GM19099 (cell line): ENCODE results near the gene MTMR11.

Experiments
- POLR2A ChIP-seq: IDR thresholded peaks from 3 replicates; pipeline ENCODE4 v1.6.1; 2011; ENCODE audit warnings: low read depth; ENCODE audit not compliant: insufficient read length; ENCODE audit errors: extremely low read depth

The MTMR11 gene

GRCh38 chr1:149940427-149940826, 3.7 kb upstream of the MTMR11 start:
- TF ChIP-seq POLR2A, result no peak

DNA sequence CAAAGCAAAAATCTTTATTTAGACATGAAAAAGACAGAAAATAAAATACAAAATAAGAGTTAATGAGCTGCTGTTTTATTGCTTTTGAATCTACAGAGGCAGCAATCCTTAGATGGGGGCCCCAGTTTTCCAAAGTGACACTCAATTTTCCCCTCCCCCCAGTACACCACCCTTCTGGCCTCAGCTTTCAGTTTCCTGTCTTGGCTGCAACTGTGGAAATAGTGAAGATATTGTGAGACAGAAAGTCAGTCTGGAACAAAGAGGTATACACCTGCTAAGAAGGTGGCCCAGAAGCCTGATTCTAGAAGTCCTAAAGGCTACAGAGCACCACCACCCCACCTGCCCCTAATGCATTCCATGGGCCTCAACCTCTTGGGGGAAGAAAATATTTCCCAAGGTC, 1.1 kb upstream of the MTMR11 start:
- TF ChIP-seq POLR2A, result no peak

GRCh38 chr1:149936992-149937705, 470 bp upstream of the MTMR11 start:
- TF ChIP-seq POLR2A, result no peak

DNA sequence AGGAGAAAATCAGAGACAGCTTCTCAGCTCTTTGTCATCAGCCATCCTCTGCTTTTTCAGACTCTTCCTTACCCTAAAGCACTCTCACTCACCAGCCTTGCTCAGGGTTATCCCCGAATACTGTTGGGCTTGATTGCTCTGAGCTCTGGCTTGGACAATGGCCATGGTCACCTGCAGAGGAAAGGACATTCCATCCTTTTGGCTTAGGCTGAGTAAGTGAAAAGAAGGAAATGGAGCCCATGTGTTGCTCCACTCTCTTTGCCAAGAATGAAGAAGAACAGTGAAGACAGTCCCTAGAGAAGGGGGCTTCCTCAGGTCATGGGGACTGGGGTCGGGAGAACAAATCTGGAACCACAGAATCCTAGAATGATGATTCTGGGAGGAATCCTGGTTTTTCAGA, 2.3 kb downstream of the MTMR11 start:
- no peak for TF ChIP-seq POLR2A

DNA sequence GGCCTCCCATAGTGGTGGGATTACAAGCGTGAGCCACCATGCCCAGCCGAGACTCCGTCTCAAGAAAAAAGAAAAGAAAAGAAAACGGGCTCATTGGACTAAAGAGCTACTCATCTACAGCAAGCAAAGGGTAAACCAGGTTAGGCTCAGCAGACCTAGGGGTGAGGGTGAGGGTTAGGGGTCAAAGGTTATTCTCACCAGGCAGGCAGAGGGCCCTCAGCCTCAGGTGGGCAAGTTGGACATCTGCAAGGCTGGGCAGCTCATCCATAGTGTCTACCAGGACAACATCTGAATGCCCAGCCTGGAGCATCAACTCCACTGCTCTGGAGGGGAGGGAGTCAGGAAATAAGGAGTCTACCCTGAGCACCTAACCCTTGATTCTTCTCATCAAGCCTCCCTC, 3.5 kb downstream of the MTMR11 start:
- TF ChIP-seq POLR2A, result no peak

GRCh38 chr1:149932474-149932873, 4.2 kb downstream of the MTMR11 start:
- no peak for TF ChIP-seq POLR2A

- no peak for TF ChIP-seq POLR2A
These were observed 5.4 kb downstream of the MTMR11 start for GRCh38 chr1:149931212-149931790.

DNA sequence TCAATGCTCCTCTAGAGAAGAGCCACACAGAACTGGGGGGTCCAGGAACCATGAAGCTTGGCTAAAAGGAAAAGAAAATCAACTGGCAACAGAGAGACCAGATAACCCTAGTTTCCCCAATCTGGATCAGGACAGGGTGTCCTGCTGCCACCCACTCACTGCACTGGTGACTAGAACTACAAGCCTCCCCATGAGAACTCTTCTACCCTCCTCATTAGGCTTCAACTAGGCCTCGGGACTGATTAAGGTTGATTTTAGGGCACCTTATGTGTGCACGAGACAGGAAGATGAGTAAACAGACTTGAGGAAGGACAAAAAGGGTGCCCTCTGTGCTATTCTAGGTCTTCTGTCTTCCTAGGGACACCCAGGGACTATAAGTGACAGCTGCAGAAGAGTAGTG, 6.8 kb downstream of the MTMR11 start:
- no peak for TF ChIP-seq POLR2A

- TF ChIP-seq POLR2A, result no peak
These were observed 8.3 kb downstream of the MTMR11 start for GRCh38 chr1:149928401-149928724.

DNA sequence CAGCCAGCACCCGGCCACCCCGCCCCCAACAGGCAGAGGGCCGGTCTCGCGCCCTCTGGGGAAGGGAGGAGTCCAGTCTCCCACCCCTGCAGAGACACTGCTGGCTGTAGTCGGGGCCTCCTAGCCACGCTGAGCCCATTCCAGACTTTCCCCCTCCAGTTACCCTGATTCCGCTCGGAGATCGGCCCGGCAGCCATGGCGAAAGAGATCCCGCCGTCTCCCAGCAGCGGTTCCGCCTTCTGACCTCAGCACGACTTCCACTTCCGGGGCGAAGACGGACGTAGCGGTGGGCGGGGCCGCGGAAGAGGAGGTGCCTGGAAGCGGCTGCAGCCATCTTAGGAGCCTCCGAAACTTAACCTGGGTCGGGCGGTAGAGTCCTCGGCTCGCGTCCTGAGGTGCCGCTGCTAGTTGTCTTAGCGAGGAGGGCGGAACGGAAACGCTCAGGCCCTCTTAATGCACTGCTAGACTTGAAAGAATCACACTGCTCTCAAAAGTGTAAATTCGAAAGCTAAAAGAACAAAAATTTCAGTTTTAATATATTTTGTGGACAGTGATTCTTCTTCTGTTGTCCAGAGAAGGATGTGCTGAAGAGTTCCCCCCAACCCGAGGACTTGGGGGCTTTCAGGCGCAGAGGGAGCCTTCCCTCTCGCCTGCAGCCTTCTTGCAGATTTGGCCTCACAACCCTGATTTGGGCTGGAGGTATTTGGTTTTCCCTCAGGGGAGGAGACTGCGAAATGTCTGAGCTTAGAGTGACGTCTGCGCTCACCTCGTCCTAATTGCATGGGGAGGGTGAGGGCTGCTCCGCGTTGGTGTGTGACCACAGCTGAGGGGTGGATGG, 8.9 kb downstream of the MTMR11 start, which contains the start of gene SF3B4:
SF3B4 (minus strand) TSS at position 241 of the 838 bp plus-strand sequence; CDS start at position 197, 44 bp downstream.
- TF ChIP-seq POLR2A, result peak; percentile 95

- TF ChIP-seq POLR2A, result no peak
These were observed 9.6 kb downstream of the MTMR11 start for GRCh38 chr1:149927056-149927562.

GRCh38 chr1:149926296-149926695, 10.4 kb downstream of the MTMR11 start:
- TF ChIP-seq POLR2A, result no peak

DNA sequence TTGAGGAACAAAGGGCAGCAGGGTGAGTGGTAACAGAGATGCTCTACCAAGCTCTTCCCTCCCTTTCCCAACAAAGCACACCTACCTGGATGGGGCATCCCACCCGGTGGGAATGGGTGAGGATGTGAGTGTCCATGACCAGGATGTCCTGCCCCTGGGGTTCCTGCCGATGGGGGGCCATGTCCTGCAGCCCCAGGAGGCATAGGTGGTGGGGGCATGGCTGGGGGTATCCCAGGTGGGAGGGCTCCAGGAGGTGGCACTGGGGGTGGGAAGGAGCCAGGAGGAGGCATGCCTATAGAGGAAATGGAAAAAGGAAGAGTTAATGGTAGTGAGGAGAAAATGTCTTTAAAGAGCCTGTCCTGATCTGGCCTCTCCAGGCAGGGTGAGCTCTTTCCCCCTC, 10.9 kb downstream of the MTMR11 start:
- no peak for TF ChIP-seq POLR2A

- TF ChIP-seq POLR2A, result no peak
These were observed 11.3 kb downstream of the MTMR11 start for GRCh38 chr1:149925345-149925744.

- TF ChIP-seq POLR2A, result no peak
These were observed 13.1 kb downstream of the MTMR11 start for GRCh38 chr1:149923626-149924025.
